ENCODE results near the gene CBX5. TPM values are rescaled to one million over a fixed set of nuclear protein-coding genes. Genes with fewer than 3 reads are reported as not detected.

CBX5 gene
- total RNA-seq, 4 donors from 2014 or later: 20.5 to 133 (median 50.1) TPM

DNA sequence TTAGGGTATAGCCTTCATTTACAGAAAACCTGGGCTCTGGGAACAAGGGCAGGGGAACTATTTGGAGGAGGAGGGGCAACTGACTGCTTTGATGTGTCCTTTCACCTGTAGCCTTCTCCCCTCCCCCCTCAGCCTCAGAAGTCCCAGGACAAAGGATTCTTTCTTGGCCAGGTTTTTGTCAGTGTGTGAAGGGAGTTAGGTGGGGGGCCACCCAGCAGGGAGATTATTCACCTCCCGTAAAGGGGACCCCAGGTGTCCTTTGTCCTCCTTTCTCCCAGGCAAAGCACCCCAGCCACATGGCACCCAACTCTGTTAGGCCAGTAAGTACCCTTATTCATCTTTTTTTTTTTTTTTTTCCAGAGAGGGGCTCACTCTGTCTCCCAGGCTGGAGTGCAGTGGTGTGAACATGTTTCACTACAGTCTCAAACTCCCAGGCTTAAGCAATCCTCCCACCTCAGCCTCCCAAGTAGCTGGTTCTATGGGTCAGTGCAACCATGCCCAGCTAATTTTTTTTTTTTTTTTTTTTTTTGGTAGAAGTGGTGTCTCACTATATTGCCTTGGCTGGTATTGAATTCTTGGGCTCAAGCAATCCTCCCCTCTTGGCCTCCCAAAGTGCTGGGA, 21.6 kb upstream of the CBX5 start:
- TF ChIP-seq, protein P1, sequence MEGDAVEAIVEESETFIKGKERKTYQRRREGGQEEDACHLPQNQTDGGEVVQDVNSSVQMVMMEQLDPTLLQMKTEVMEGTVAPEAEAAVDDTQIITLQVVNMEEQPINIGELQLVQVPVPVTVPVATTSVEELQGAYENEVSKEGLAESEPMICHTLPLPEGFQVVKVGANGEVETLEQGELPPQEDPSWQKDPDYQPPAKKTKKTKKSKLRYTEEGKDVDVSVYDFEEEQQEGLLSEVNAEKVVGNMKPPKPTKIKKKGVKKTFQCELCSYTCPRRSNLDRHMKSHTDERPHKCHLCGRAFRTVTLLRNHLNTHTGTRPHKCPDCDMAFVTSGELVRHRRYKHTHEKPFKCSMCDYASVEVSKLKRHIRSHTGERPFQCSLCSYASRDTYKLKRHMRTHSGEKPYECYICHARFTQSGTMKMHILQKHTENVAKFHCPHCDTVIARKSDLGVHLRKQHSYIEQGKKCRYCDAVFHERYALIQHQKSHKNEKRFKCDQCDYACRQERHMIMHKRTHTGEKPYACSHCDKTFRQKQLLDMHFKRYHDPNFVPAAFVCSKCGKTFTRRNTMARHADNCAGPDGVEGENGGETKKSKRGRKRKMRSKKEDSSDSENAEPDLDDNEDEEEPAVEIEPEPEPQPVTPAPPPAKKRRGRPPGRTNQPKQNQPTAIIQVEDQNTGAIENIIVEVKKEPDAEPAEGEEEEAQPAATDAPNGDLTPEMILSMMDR (IDR thresholded peaks at IDR 0.05): no peak
- no peak for TF ChIP-seq POLR2A (IDR thresholded peaks at IDR 0.05)
- no peak overlapping the region for H3K4me3 ChIP-seq
- intact Hi-C loops (cut with DNase I; ENCODE audit: low total_unique reads): no loop called here
- no peak for DNase-seq
- H3K36me3 ChIP-seq: no peaks in the 10 kb centered on the region
- H3K4me1 ChIP-seq: no peaks in the 10 kb centered on the region
- H3K27me3 ChIP-seq: peaks cover 0 to 5% of the 10 kb centered on the region in 2 donors
- no peak overlapping the region for H3K27ac ChIP-seq
- H3K9me3 ChIP-seq: no peaks in the 10 kb centered on the region

DNA sequence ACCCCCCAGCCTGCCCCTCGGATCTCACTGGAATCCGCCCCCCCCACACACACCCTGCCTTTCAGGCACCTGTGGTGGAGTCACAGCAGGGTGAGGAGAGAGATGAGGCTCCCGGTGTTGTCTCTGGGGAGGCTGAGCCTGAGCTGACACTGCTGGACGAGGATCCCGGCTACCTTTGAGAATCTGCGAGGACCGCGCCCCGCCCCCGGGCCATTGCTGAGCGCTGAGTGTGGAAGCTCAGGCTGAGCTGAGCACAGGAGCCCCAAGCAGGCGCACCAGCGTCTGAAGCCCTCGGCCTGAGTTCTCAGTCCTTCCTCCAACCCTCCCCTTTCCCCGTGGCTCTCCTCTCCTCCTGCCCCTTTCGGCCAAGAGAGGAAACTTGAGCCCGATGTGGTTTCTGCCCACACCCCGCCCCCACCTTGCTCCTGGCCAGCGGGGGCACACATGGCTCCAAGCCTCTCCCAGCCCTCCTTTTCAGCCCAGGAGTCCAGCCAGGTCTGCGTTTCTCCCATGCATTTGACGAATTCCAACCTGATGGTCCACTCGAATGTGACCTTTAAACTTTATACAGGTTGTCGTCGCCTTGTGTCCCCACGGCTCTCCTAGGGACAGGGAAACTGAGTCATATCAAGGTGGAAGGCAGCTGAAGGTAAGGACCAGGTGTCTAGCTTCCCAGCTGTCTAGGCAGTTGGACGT, 21.0 kb upstream of the CBX5 start, which contains the start of gene NFE2:
TSS of gene NFE2 (minus strand) at position 284 of the 696 bp plus-strand sequence. CDS start 5,767 bp downstream, outside the sequence.
- peaks cover 0 to 5% of the 10 kb centered on the region in 2 donors for H3K27me3 ChIP-seq
- TF ChIP-seq POLR2A (IDR thresholded peaks at IDR 0.05): no peak
- TF ChIP-seq, protein P1 (IDR thresholded peaks at IDR 0.05): no peak
- intact Hi-C loops (cut with DNase I; ENCODE audit: low total_unique reads): no loop called here
- H3K4me3 ChIP-seq: no peak within 1 kb of the TSS
- H3K27ac ChIP-seq: no peak within 1 kb of the TSS
- no peaks in the 10 kb centered on the region for H3K9me3 ChIP-seq
- H3K36me3 ChIP-seq: no peaks in the 10 kb centered on the region
- H3K4me1 ChIP-seq: no peaks in the 10 kb centered on the region
- DNase-seq: peak in 1 of 2 donors; percentile 31

DNA sequence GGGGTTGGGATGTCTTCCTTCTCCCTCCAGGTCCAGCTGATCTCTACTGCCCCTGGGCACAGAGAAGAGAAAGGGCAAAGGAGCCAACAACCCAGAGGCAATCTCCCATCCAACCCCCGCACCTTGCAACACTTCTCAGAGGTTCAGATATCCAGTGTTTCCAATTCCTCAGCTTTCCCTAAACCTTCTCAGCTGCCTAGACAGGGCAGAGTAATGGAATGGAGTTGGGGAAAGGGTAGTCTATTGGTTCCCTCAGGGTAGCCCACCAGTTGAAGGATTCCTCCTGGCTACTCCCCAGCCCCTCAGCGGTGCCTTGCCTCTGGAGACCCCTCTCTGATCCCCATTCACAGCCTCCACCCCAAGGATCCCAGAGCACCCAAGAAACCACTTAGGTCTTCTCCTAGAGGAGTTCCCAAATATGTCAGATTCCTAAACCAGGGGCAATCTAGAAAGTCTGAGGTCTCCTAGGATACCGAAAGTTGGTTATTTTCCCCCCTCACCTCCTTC, 20.4 kb upstream of the CBX5 start:
- Histone ChIP-seq H3K27me3 (peaks cover 0 to 5% of the 10 kb centered on the region in 2 donors), H3K4me1 (no peaks in the 10 kb centered on the region), H3K36me3 (no peaks in the 10 kb centered on the region), H3K4me3 (no peak overlapping the region), H3K27ac (no peak overlapping the region), H3K9me3 (no peaks in the 10 kb centered on the region)
- intact Hi-C loops (cut with DNase I; ENCODE audit: low total_unique reads): no loop called here
- no peak for TF ChIP-seq POLR2A (IDR thresholded peaks at IDR 0.05)
- TF ChIP-seq, protein P1 (IDR thresholded peaks at IDR 0.05): no peak
- no peak for DNase-seq

DNA sequence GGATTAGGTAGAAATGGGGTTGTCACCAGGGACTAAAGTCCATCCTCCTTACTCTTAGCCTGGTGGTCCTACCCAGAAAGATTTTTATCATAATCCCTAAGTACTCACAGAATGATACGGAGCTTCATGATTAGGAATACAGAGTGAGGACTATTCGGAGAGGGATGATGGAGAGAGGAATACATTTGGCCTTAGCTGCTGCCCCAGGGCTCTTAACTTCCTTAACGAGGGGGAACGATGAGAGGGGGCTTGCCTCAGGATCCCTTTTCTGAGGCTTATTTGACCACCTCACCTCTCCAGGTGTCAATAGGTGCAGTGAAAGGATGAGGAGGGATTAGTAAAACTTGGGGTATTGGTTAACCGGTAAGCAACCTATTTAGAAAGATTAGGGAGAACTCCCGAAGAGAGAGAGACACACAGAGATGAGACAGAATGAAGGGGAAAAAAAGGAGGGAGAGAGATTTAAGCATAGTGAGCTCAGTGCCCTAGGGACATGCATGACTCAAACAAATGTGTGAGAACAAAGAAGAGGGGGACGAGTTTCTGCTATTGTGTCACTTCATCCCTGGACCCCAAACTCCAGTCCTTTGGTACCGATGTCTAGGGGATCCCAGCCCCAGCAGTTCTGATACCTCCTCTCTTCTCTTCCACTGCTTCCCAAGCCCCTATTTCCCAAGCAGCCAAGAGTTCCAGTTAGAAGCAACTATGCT, 19.7 kb upstream of the CBX5 start:
- no peaks in the 10 kb centered on the region for H3K4me1 ChIP-seq
- H3K9me3 ChIP-seq: no peaks in the 10 kb centered on the region
- no peaks in the 10 kb centered on the region for H3K36me3 ChIP-seq
- peaks cover 0 to 3% of the 10 kb centered on the region in 2 donors for H3K27me3 ChIP-seq
- intact Hi-C loops (cut with DNase I; ENCODE audit: low total_unique reads): loop anchor here (10.0 kb wide), 1 partner anchor 65 kb away; the partner anchor contains the start of gene GPR84
- no peak overlapping the region for H3K27ac ChIP-seq
- DNase-seq: no peak
- TF ChIP-seq POLR2A (IDR thresholded peaks at IDR 0.05): no peak
- TF ChIP-seq, protein P1 (IDR thresholded peaks at IDR 0.05): no peak
- H3K4me3 ChIP-seq: no peak overlapping the region
